ENCODE data around the gene CACNA1H. TPM values are rescaled to one million over a fixed set of nuclear protein-coding genes. Genes with fewer than 3 reads are reported as not detected.

CACNA1H gene
- total RNA-seq, 1 donor from 2014 or later: 9.5 TPM

DNA sequence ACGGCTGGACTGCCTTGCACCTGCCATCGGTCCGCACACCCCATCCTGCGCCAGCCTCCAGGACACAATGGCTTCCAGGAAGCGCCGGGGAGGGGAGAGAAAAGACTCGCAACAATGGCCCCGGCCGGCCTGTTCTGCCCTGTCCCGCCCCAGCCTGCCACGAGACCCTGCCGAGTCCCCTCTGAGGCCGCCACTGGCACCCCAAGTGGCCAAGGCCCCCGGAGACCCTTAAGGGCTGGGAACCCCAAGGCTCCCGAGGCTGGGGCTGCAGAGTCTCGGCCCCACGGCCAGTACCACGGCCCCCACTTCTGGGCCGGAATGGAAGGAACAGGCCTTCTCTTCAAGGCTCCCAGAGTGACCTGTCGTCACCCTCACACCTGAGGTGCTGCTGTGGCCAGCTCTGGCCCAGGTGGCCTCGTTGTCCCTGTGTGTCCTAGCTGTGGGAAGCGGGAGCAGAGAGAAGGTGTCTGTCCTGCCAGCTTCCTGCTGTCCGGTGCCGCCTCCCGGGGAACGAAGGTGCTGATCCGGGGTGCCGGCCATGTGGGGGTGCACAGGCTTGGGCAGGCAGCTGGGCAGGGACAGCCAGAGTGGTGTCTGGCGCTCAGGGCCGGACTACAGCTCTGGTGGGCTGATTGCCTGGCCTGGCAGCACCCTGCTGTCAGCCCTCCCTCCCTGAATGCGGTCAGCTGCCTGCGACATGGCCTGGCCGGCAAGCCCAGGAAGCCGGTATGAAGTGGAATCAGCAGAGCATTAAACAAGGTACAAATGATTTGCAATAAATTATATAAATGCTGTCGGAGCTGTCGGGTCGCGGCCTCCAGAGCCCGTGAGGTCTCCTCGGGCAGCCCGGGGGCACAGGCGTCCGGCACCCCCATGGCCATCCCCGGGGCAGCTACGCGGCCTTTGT lies 8.2 kb upstream of the CACNA1H start:
- no peak overlapping the region for H2AFZ ChIP-seq (replicated peaks)
- peaks cover 24% of the 10 kb centered on the region for H3K4me1 ChIP-seq
- no peak overlapping the region for H3K4me3 ChIP-seq
- no peak overlapping the region for H3K9ac ChIP-seq
- Mint-ChIP-seq H3K36me3 (no peaks in the 10 kb centered on the region), H3K4me1 (peaks cover 34% of the 10 kb centered on the region), H3K4me3 (no peak overlapping the region), H3K27ac (no peak overlapping the region), H3K9me3 (peaks cover 5% of the 10 kb centered on the region), H3K27me3 (ENCODE audit: insufficient read depth, low read depth) (peaks cover 28% of the 10 kb centered on the region)
- H3K9me3 ChIP-seq (ENCODE audit: low read depth): no peaks in the 10 kb centered on the region
- TF ChIP-seq EZH2phosphoT487 (IDR thresholded peaks at IDR 0.05) (no peak), EZH2 (IDR thresholded peaks at IDR 0.05) (no peak)
- TF ChIP-seq, protein P1, sequence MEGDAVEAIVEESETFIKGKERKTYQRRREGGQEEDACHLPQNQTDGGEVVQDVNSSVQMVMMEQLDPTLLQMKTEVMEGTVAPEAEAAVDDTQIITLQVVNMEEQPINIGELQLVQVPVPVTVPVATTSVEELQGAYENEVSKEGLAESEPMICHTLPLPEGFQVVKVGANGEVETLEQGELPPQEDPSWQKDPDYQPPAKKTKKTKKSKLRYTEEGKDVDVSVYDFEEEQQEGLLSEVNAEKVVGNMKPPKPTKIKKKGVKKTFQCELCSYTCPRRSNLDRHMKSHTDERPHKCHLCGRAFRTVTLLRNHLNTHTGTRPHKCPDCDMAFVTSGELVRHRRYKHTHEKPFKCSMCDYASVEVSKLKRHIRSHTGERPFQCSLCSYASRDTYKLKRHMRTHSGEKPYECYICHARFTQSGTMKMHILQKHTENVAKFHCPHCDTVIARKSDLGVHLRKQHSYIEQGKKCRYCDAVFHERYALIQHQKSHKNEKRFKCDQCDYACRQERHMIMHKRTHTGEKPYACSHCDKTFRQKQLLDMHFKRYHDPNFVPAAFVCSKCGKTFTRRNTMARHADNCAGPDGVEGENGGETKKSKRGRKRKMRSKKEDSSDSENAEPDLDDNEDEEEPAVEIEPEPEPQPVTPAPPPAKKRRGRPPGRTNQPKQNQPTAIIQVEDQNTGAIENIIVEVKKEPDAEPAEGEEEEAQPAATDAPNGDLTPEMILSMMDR (IDR thresholded peaks at IDR 0.05): no peak
- no peaks in the 10 kb centered on the region for H3K36me3 ChIP-seq
- peak; percentile 63 for DNase-seq (ENCODE audit: low spot score)
- peak overlapping the region; percentile 41 for H3K27ac ChIP-seq
- no peaks in the 10 kb centered on the region for H3K27me3 ChIP-seq
- H3K4me2 ChIP-seq: peak overlapping the region; percentile 69
- no peaks in the 10 kb centered on the region for H4K20me1 ChIP-seq (ENCODE audit: low read depth)
- H3F3A ChIP-seq (ENCODE audit: low read depth): peaks cover 18% of the 10 kb centered on the region
- H3K79me2 ChIP-seq (ENCODE audit: low read depth): no peaks in the 10 kb centered on the region

DNA sequence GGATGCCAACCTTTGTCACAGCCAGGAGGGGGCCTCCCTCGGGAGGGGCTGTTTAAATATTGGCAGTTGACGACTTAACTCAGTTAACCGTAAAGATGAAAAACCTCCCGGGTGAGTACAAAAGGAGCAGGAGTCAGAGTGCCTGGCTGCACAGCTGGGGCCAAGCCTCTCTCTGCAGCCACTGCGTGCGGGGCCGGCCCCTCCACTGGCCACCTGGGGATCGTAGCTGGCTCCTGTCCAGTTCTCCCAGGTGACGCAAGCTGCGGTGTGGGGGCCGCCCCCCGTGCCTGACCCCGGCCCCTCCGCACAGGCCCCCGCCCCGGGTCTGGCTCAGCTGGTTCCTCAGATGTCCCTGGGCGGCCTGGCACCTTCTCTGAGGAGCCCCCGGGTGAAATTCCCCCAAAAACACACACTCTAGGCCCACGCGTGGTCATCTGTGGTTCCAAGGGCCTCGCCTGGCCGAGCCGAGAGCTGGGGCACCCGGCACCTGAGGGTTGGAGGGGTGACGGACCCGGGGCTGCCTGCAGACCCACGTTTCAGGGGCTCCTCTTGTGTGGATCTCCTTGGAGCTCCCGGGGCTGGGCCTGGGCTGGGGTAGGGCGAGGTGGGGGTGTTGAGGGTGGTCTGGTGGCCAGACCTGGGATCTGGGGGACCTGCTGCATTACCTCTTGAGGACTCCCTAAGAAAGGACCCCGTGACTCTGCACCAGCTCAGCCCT lies 7.4 kb upstream of the CACNA1H start:
- Histone ChIP-seq H3K79me2 (ENCODE audit: low read depth) (no peaks in the 10 kb centered on the region), H3K4me2 (peak overlapping the region; percentile 69), H3K36me3 (no peaks in the 10 kb centered on the region), H2AFZ (replicated peaks) (no peak overlapping the region), H4K20me1 (ENCODE audit: low read depth) (no peaks in the 10 kb centered on the region), H3K9me3 (ENCODE audit: low read depth) (no peaks in the 10 kb centered on the region), H3K27ac (peak overlapping the region; percentile 71), H3F3A (ENCODE audit: low read depth) (peaks cover 18% of the 10 kb centered on the region), H3K4me1 (peaks cover 24% of the 10 kb centered on the region), H3K4me3 (no peak overlapping the region), H3K27me3 (no peaks in the 10 kb centered on the region), H3K9ac (no peak overlapping the region)
- TF ChIP-seq EZH2 (IDR thresholded peaks at IDR 0.05): no peak
- TF ChIP-seq, protein P1 (IDR thresholded peaks at IDR 0.05): peak; percentile 24
- TF ChIP-seq EZH2phosphoT487 (IDR thresholded peaks at IDR 0.05): no peak
- peak; percentile 81 for DNase-seq (ENCODE audit: low spot score)
- H3K9me3 Mint-ChIP-seq: peaks cover 5% of the 10 kb centered on the region
- no peak overlapping the region for H3K27ac Mint-ChIP-seq
- no peak overlapping the region for H3K4me3 Mint-ChIP-seq
- H3K27me3 Mint-ChIP-seq (ENCODE audit: insufficient read depth, low read depth): peaks cover 30% of the 10 kb centered on the region
- H3K36me3 Mint-ChIP-seq: no peaks in the 10 kb centered on the region
- H3K4me1 Mint-ChIP-seq: peaks cover 37% of the 10 kb centered on the region

DNA sequence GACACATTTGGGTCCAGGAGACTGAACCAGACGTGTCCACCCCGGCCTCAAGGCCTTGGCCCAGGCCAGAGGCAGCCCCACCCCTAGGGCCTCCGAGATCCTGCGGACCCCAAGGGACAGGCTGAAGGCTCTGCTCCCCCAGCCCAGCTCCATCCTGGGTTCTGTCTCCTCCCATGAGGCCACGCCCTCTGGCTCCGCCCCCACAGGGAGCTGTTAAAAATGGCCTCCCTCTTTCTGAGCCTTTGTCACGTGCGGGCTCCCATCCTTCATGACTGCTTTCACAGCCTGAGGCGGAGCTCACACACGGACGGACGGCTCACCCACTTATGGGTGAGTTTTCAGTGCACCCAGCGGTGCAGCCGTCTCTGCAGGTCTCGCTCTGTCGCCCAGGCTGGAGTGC lies 6.5 kb upstream of the CACNA1H start:
- no peaks in the 10 kb centered on the region for H3K36me3 ChIP-seq
- Mint-ChIP-seq H3K27ac (no peak overlapping the region), H3K9me3 (peaks cover 7% of the 10 kb centered on the region), H3K4me3 (no peak overlapping the region), H3K27me3 (ENCODE audit: insufficient read depth, low read depth) (peaks cover 33% of the 10 kb centered on the region), H3K4me1 (peaks cover 43% of the 10 kb centered on the region), H3K36me3 (no peaks in the 10 kb centered on the region)
- no peaks in the 10 kb centered on the region for H3K9me3 ChIP-seq (ENCODE audit: low read depth)
- H3F3A ChIP-seq (ENCODE audit: low read depth): peaks cover 23% of the 10 kb centered on the region
- H3K4me3 ChIP-seq: no peak overlapping the region
- peaks cover 26% of the 10 kb centered on the region for H3K4me1 ChIP-seq
- H3K27me3 ChIP-seq: no peaks in the 10 kb centered on the region
- peak; percentile 46 for DNase-seq (ENCODE audit: low spot score)
- no peak overlapping the region for H3K9ac ChIP-seq
- H3K4me2 ChIP-seq: no peak overlapping the region
- H3K27ac ChIP-seq: no peak overlapping the region
- TF ChIP-seq EZH2phosphoT487 (IDR thresholded peaks at IDR 0.05) (no peak), EZH2 (IDR thresholded peaks at IDR 0.05) (no peak)
- TF ChIP-seq, protein P1 (IDR thresholded peaks at IDR 0.05): no peak
- H4K20me1 ChIP-seq (ENCODE audit: low read depth): no peaks in the 10 kb centered on the region
- no peaks in the 10 kb centered on the region for H3K79me2 ChIP-seq (ENCODE audit: low read depth)
- no peak overlapping the region for H2AFZ ChIP-seq (replicated peaks)
